IPS-20b (cell line): ENCODE measurements around the gene TNS1.

ENCODE experiments used
- H3K27ac ChIP-seq: one replicate; pipeline ENCODE4 v1.5.1; 2013; ENCODE audit warnings: low read length
- H3K27me3 ChIP-seq: 2 replicates; pipeline ENCODE4 v1.6.1; 2013; ENCODE audit warnings: mild to moderate bottlenecking, low read length, inconsistent platforms; ENCODE audit not compliant: insufficient read depth
- H3K36me3 ChIP-seq: 2 replicates; pipeline ENCODE4 v1.6.1; 2013; ENCODE audit warnings: low read depth, mild to moderate bottlenecking, inconsistent platforms, low read length, moderate library complexity; ENCODE audit not compliant: insufficient read depth
- H3K4me1 ChIP-seq: 2 replicates; pipeline ENCODE4 v1.6.1; 2013; ENCODE audit warnings: mild to moderate bottlenecking, control low read depth, inconsistent platforms, low read length, moderate library complexity; ENCODE audit not compliant: insufficient read depth
- H3K4me3 ChIP-seq: 2 replicates; pipeline ENCODE4 v1.5.1; 2013; ENCODE audit warnings: mild to moderate bottlenecking, low read length, inconsistent platforms
- H3K9ac ChIP-seq: 2 replicates; pipeline ENCODE4 v1.6.1; 2013; ENCODE audit warnings: low read depth, mild to moderate bottlenecking, inconsistent platforms, low read length, moderate library complexity
- H3K9me3 ChIP-seq: 2 replicates; pipeline ENCODE4 v1.6.1; 2013; ENCODE audit warnings: mild to moderate bottlenecking, low read depth, low read length, inconsistent platforms; ENCODE audit not compliant: insufficient read depth

The TNS1 gene

GRCh38 chr2:217857624-217858506 lies 144.9 kb downstream of the TNS1 start:
- Histone ChIP-seq H3K36me3 (no peaks in the 10 kb centered on the region), H3K4me1 (peaks cover 7% of the 10 kb centered on the region; the same call in 1 of the 2 replicates), H3K9me3 (no peaks in the 10 kb centered on the region), H3K27ac (no peak overlapping the region), H3K9ac (no peak overlapping the region), H3K4me3 (no peak overlapping the region), H3K27me3 (no peaks in the 10 kb centered on the region)

- no peak overlapping the region for H3K9ac ChIP-seq
- no peaks in the 10 kb centered on the region for H3K27me3 ChIP-seq
- no peak overlapping the region for H3K27ac ChIP-seq
- H3K9me3 ChIP-seq: no peaks in the 10 kb centered on the region
- H3K4me3 ChIP-seq: no peak overlapping the region
- no peaks in the 10 kb centered on the region for H3K36me3 ChIP-seq
- peaks cover 7% of the 10 kb centered on the region; the same call in 1 of the 2 replicates for H3K4me1 ChIP-seq
Measured at GRCh38 chr2:217856871-217857270, 145.9 kb downstream of the TNS1 start.

- H3K4me1 ChIP-seq: peaks cover 7% of the 10 kb centered on the region; the same call in 1 of the 2 replicates
- no peaks in the 10 kb centered on the region for H3K36me3 ChIP-seq
- no peak overlapping the region for H3K9ac ChIP-seq
- no peaks in the 10 kb centered on the region for H3K27me3 ChIP-seq
- H3K27ac ChIP-seq: no peak overlapping the region
- no peaks in the 10 kb centered on the region for H3K9me3 ChIP-seq
- no peak overlapping the region for H3K4me3 ChIP-seq
Measured at GRCh38 chr2:217856159-217856558, 146.6 kb downstream of the TNS1 start.

- no peak overlapping the region for H3K4me3 ChIP-seq
- peaks cover 5% of the 10 kb centered on the region; the same call in 1 of the 2 replicates for H3K4me1 ChIP-seq
- H3K36me3 ChIP-seq: no peaks in the 10 kb centered on the region
- H3K27me3 ChIP-seq: no peaks in the 10 kb centered on the region
- H3K9ac ChIP-seq: no peak overlapping the region
- H3K27ac ChIP-seq: no peak overlapping the region
- H3K9me3 ChIP-seq: no peaks in the 10 kb centered on the region
Measured at GRCh38 chr2:217854684-217855420, 147.9 kb downstream of the TNS1 start.

GRCh38 chr2:217853961-217854360 lies 148.8 kb downstream of the TNS1 start:
- H3K9ac ChIP-seq: no peak overlapping the region
- H3K36me3 ChIP-seq: no peaks in the 10 kb centered on the region
- H3K27me3 ChIP-seq: no peaks in the 10 kb centered on the region
- H3K4me3 ChIP-seq: no peak overlapping the region
- H3K27ac ChIP-seq: no peak overlapping the region
- H3K4me1 ChIP-seq: no peaks in the 10 kb centered on the region
- H3K9me3 ChIP-seq: no peaks in the 10 kb centered on the region

- Histone ChIP-seq H3K27ac (no peak overlapping the region), H3K9ac (no peak overlapping the region), H3K4me3 (no peak overlapping the region), H3K9me3 (no peaks in the 10 kb centered on the region), H3K36me3 (no peaks in the 10 kb centered on the region), H3K27me3 (no peaks in the 10 kb centered on the region), H3K4me1 (no peaks in the 10 kb centered on the region)
Measured at GRCh38 chr2:217853301-217853881, 149.4 kb downstream of the TNS1 start.

GRCh38 chr2:217852555-217853211 lies 150.1 kb downstream of the TNS1 start:
- H3K27ac ChIP-seq: no peak overlapping the region

GRCh38 chr2:217851191-217852020 lies 151.4 kb downstream of the TNS1 start:
- no peaks in the 10 kb centered on the region for H3K36me3 ChIP-seq

More at GRCh38 chr2:217852555-217853211, 150.1 kb downstream of the TNS1 start:
- H3K9ac ChIP-seq: no peak overlapping the region
- no peaks in the 10 kb centered on the region for H3K9me3 ChIP-seq
- no peaks in the 10 kb centered on the region for H3K27me3 ChIP-seq
- no peaks in the 10 kb centered on the region for H3K36me3 ChIP-seq
- no peak overlapping the region for H3K4me3 ChIP-seq
- H3K4me1 ChIP-seq: no peaks in the 10 kb centered on the region

GRCh38 chr2:217849154-217849975 lies 153.4 kb downstream of the TNS1 start:
- H3K9me3 ChIP-seq: peaks cover 7% of the 10 kb centered on the region; the same call in 1 of the 2 replicates
- H3K4me3 ChIP-seq: no peak overlapping the region
- no peak overlapping the region for H3K27ac ChIP-seq
- no peaks in the 10 kb centered on the region for H3K27me3 ChIP-seq
- H3K4me1 ChIP-seq: no peaks in the 10 kb centered on the region
- H3K36me3 ChIP-seq: no peaks in the 10 kb centered on the region
- no peak overlapping the region for H3K9ac ChIP-seq

More at GRCh38 chr2:217851191-217852020, 151.4 kb downstream of the TNS1 start:
- H3K9ac ChIP-seq: no peak overlapping the region
- no peaks in the 10 kb centered on the region for H3K27me3 ChIP-seq
- no peak overlapping the region for H3K4me3 ChIP-seq
- no peak overlapping the region for H3K27ac ChIP-seq
- H3K9me3 ChIP-seq: no peaks in the 10 kb centered on the region
- H3K4me1 ChIP-seq: no peaks in the 10 kb centered on the region

- Histone ChIP-seq H3K9me3 (peaks cover 10% of the 10 kb centered on the region; the same call in 1 of the 2 replicates), H3K27ac (no peak overlapping the region), H3K27me3 (no peaks in the 10 kb centered on the region), H3K4me3 (no peak overlapping the region), H3K4me1 (no peaks in the 10 kb centered on the region), H3K9ac (no peak overlapping the region), H3K36me3 (no peaks in the 10 kb centered on the region)
Measured at GRCh38 chr2:217848351-217848957, 154.3 kb downstream of the TNS1 start.
